Prostate gland (tissue), 2 donors: ENCODE measurements around the gene ANKRD44. TPM values are rescaled to one million over a fixed set of nuclear protein-coding genes. Genes with fewer than 3 reads are reported as not detected.

Experiments
- DNase-seq: peaks from one replicate; pipeline ENCODE4 v3.0.0-alpha.2; 2019; ENCODE audit warnings: low spot score
- H3K27ac ChIP-seq, 2 donors: fragments of 200-600 bp; sonication (generic); 2 replicates each; pipeline ENCODE4 v1.5.1; 2017 to 2019
- H3K27me3 ChIP-seq: fragments of 200-600 bp; sonication (generic); replicated peaks from 2 replicates; pipeline ENCODE4 v1.5.1; 2019; ENCODE audit not compliant: insufficient read depth
- H3K36me3 ChIP-seq, 2 donors: fragments of 200-600 bp; sonication (generic); 1 replicate in 1 of 2; 2 replicates in 1 of 2; pipeline versions ENCODE4 v1.5.1 to v1.8.1; 2017 to 2019
- H3K4me1 ChIP-seq: fragments of 200-600 bp; sonication (generic); replicated peaks from 2 replicates; pipeline ENCODE4 v1.5.1; 2019
- H3K4me3 ChIP-seq, 2 donors: fragments of 200-600 bp; sonication (generic); 2 replicates each; pipeline ENCODE4 v1.5.1; 2017 to 2019
- H3K9me3 ChIP-seq: fragments of 200-600 bp; sonication (generic); 2 replicates; pipeline ENCODE4 v1.5.1; 2017
- POLR2A ChIP-seq: fragments of 450-650 bp; IDR thresholded peaks from one replicate; pipeline ENCODE4 v1.6.1; 2016; ENCODE audit warnings: antibody characterized with exemption, mild to moderate bottlenecking
- POLR2AphosphoS5 ChIP-seq: sonication (generic); formaldehyde crosslinking; IDR thresholded peaks from one replicate; pipeline ENCODE4 v1.6.1; 2017; ENCODE audit warnings: antibody characterized with exemption
- WGBS: methylation state at CpG from one replicate; pipeline ENCODE4 v1.1.5; 2018; 5-methylcytosine and 5-hydroxymethylcytosine counted together
- intact Hi-C: fragments of 100-400 bp; cut with DNase I; formaldehyde crosslinking; loops from one replicate; pipeline ENCODE4 v1.14.2; 2022
- total RNA-seq, 2 donors: library from RNA; depleted of rRNA; stranded (reverse); fragments of >200 nt; gene quantifications; one replicate each; pipeline ENCODE4 v1.1.0, GENCODE V29; 2016
- TF ChIP-seq, protein P1 (sequence below), 4 experiments: fragments of 200-600 bp in 2 of 4; fragments of 450-650 bp in 2 of 4; sonication (generic) in 2 of 4; IDR thresholded peaks; 1 replicate in 3 of 4; 2 replicates in 1 of 4; pipeline ENCODE4 v1.5.1; 2016 to 2019; ENCODE audit warnings: antibody characterized with exemption in 4 of 4, mild to moderate bottlenecking in 2 of 4, moderate library complexity in 2 of 4

Gene ANKRD44
- total RNA-seq, 2 donors from 2014 or later: 6.0 to 11.2 TPM

DNA sequence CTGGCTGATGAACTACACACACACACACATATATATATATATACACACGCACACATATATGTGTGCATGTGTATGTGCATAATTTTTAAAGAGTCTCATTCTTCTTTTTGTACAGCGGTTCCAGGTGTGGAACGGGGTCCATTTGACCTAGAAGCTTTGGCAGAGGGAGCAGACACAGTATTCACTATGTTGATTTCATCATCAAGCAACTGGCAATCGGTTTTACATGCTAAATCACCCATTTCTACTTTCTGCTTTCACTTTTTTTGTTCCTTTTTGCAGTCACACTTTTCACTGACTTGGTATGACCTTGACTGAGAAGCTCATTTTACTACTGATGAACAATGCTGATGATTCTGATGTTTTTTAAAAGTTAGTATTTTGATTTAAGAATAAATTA is 321.1 kb downstream of the ANKRD44 start:
- intact Hi-C loops: no loop called here
- no peaks in the 10 kb centered on the region for H3K4me1 ChIP-seq
- WGBS: 78% methylated on average over 4 of the region's 4 CpGs
- DNase-seq: no peak
- H3K27ac ChIP-seq: no peak overlapping the region
- H3K9me3 ChIP-seq: no peaks in the 10 kb centered on the region
- no peaks in the 10 kb centered on the region for H3K27me3 ChIP-seq
- TF ChIP-seq POLR2AphosphoS5: no peak
- TF ChIP-seq, protein P1, sequence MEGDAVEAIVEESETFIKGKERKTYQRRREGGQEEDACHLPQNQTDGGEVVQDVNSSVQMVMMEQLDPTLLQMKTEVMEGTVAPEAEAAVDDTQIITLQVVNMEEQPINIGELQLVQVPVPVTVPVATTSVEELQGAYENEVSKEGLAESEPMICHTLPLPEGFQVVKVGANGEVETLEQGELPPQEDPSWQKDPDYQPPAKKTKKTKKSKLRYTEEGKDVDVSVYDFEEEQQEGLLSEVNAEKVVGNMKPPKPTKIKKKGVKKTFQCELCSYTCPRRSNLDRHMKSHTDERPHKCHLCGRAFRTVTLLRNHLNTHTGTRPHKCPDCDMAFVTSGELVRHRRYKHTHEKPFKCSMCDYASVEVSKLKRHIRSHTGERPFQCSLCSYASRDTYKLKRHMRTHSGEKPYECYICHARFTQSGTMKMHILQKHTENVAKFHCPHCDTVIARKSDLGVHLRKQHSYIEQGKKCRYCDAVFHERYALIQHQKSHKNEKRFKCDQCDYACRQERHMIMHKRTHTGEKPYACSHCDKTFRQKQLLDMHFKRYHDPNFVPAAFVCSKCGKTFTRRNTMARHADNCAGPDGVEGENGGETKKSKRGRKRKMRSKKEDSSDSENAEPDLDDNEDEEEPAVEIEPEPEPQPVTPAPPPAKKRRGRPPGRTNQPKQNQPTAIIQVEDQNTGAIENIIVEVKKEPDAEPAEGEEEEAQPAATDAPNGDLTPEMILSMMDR (IDR thresholded peaks at IDR 0.05): no peak
- no peaks in the 10 kb centered on the region for H3K36me3 ChIP-seq
- H3K4me3 ChIP-seq: no peak overlapping the region

DNA sequence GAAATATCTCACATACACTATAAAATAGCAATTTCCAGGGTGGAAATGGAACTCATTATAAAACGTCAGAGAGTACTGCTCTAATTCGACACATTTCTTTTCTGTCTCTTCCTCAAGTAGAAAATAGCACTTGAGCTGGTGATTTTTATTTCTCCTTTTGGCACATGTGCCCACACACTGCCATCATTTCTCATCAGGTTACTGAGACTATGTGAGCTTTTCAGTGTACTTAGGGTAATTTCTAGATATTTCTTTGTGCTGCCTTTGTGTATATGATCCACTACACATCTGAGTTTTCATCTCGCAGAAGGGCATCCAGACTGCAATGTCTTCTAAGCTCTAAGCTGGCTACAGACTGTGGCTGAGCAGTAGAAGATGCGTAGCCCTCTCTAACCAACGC is 321.9 kb downstream of the ANKRD44 start:
- no peak overlapping the region for H3K27ac ChIP-seq
- no peak overlapping the region for H3K4me3 ChIP-seq
- no peak for DNase-seq
- H3K36me3 ChIP-seq: no peaks in the 10 kb centered on the region
- intact Hi-C loops: no loop called here
- no peaks in the 10 kb centered on the region for H3K9me3 ChIP-seq
- TF ChIP-seq POLR2A: no peak
- TF ChIP-seq, protein P1 (IDR thresholded peaks at IDR 0.05): no peak
- no peak for TF ChIP-seq POLR2AphosphoS5
- H3K4me1 ChIP-seq: no peaks in the 10 kb centered on the region
- 71% methylated on average over 5 of the region's 5 CpGs for WGBS
- H3K27me3 ChIP-seq: no peaks in the 10 kb centered on the region

DNA sequence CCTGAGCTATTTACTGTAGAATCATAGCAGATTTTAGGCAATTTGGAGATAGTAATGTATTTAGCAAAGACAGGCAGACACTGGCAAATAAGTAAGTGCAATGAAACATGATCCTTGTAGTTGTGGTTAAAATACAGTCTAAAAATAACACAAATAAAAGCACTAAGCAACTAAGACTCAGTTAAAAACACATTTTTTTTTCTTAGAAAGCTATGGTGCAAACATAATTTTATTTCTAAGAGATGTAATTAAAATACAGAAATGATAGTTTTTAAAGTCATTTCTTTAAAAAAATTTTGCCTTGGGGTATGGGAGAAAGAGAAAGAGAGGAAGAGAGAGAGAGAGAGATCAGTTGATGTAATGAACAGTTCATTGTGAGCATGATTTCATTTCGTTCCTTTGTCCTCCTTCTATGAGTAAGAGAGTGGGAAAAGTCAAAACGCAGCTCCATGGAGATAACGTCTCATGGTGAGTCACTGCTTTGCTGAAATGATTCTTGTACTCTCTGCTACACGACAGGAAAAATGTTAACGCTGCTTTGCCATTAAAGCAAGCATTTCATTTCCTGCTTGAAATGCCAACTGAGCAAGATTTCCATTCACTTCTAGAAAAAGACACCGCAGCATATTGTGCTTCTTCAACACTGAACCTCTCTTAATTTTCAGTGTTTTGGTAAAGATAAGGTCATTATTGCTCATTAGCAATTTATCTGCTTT is 322.8 kb downstream of the ANKRD44 start:
- no peaks in the 10 kb centered on the region for H3K36me3 ChIP-seq
- no peak for TF ChIP-seq POLR2AphosphoS5
- no peak for TF ChIP-seq POLR2A
- TF ChIP-seq, protein P1 (IDR thresholded peaks at IDR 0.05): no peak
- H3K4me1 ChIP-seq: no peaks in the 10 kb centered on the region
- H3K27ac ChIP-seq: no peak overlapping the region
- peak; percentile 12 for DNase-seq
- intact Hi-C loops: no loop called here
- H3K9me3 ChIP-seq: no peaks in the 10 kb centered on the region
- H3K27me3 ChIP-seq: no peaks in the 10 kb centered on the region
- 5% methylated on average over 6 of the region's 6 CpGs for WGBS
- no peak overlapping the region for H3K4me3 ChIP-seq

DNA sequence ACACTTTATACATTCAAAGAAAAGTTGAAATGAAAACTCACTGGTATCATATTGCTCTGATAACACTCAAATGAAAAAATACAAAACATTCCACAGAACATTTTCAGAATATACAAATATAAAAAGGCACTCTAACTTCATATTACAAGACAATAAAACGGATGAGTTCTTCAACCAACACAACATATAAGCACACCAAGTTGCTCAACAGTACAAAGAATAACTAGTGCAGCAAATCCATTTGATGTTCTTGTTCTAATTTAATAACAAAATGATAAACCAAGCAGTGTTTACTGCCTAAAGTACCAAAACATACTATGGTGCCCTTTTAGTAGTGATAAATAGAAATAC is 323.3 kb downstream of the ANKRD44 start:
- no peaks in the 10 kb centered on the region for H3K36me3 ChIP-seq
- no peak overlapping the region for H3K4me3 ChIP-seq
- 19% methylated on average over 1 of the region's 1 CpG for WGBS
- TF ChIP-seq POLR2AphosphoS5: no peak
- no peak for DNase-seq
- no peaks in the 10 kb centered on the region for H3K27me3 ChIP-seq
- H3K27ac ChIP-seq: no peak overlapping the region
- no peaks in the 10 kb centered on the region for H3K4me1 ChIP-seq
- intact Hi-C loops: no loop called here
- no peaks in the 10 kb centered on the region for H3K9me3 ChIP-seq

DNA sequence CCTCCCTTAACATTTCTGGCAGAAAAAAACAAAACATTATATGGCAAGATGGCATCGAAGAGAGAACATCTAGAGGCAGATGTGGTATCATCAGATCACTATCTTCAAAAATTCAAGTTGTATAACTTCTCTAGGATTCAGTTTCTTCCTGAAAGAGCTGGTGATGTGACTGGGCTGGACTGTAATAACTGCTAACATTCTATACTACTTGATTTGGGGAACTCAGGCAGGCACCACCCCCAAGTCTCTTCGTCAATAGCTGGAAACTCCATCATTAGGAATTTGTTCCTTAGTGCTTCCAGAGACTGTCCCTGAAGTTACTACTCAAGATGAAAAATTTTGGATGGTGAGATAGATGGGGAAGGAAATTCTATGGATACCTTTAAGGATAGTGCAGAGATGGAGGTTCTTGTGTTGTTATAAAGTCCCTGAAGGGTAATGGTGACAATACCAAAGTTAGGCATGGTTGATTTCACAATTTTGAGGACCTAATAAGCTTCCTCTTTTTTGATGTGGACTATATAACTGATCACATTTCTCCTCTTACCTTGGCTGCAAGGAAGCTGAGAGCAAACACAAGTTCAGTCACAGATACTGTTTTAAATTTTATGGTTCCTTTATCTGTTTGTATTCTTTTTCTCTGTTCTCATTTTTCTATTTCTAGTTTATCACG is 324.9 kb downstream of the ANKRD44 start:
- no peaks in the 10 kb centered on the region for H3K36me3 ChIP-seq
- H3K27me3 ChIP-seq: no peaks in the 10 kb centered on the region
- WGBS: 87% methylated on average over 3 of the region's 3 CpGs
- intact Hi-C loops: no loop called here
- no peaks in the 10 kb centered on the region for H3K4me1 ChIP-seq
- no peak overlapping the region for H3K4me3 ChIP-seq
- H3K9me3 ChIP-seq: no peaks in the 10 kb centered on the region
- no peak overlapping the region for H3K27ac ChIP-seq
- no peak for DNase-seq
- TF ChIP-seq, protein P1 (IDR thresholded peaks at IDR 0.05): no peak
- TF ChIP-seq POLR2A: no peak
- no peak for TF ChIP-seq POLR2AphosphoS5
